HL-60 (cell line): ENCODE measurements around the gene ZNF426.

Source experiments
- CTCF ChIP-seq: IDR thresholded peaks from one replicate; pipeline ENCODE4 v1.5.1; 2011; ENCODE audit warnings: low read length, control low read depth, inconsistent platforms; ENCODE audit not compliant: insufficient read depth
- POLR2AphosphoS5 ChIP-seq: IDR thresholded peaks from 2 replicates; pipeline ENCODE4 v1.6.1; 2012; ENCODE audit warnings: low read depth
- SPI1 ChIP-seq: IDR thresholded peaks from 2 replicates; pipeline ENCODE4 v1.6.1; 2012; ENCODE audit warnings: low read depth, mild to moderate bottlenecking, borderline replicate concordance

- no peak for TF ChIP-seq CTCF
- no peak for TF ChIP-seq SPI1
- TF ChIP-seq POLR2AphosphoS5 = no peak
Observed at GRCh38 chr19:9487016-9487415, 51.4 kb downstream of the ZNF426 start.
